ENCODE data around the gene STK32B.
"Not testable (repeated sequence)": the region's sequence is repeated elsewhere in the genome, so short reads cannot be mapped to it uniquely, and the experiment has no call there.

The STK32B gene

GRCh38 chr4:5266991-5267390 lies 215.7 kb downstream of the STK32B start:
- Mint-ChIP-seq H3K36me3 (ENCODE audit: insufficient read depth) (no peaks in the 10 kb centered on the region), H3K4me1 (ENCODE audit: low read depth in 2 of 2) (no peaks in the 10 kb centered on the region), H3K9me3 (no peaks in the 10 kb centered on the region), H3K4me3 (no peak overlapping the region), H3K27me3 (peaks cover 11% of the 10 kb centered on the region in 2 donors), H3K27ac (no peak overlapping the region)
- DNase-seq (no peak), ATAC-seq (replicated peaks) (no peak)

- Mint-ChIP-seq H3K27ac (no peak overlapping the region), H3K4me1 (ENCODE audit: low read depth in 2 of 2) (no peaks in the 10 kb centered on the region), H3K9me3 (no peaks in the 10 kb centered on the region), H3K4me3 (no peak overlapping the region), H3K36me3 (ENCODE audit: insufficient read depth) (no peaks in the 10 kb centered on the region), H3K27me3 (peaks cover 11% of the 10 kb centered on the region in 2 donors)
- DNase-seq, result no peak
- no peak for ATAC-seq (replicated peaks)
These were observed 216.1 kb downstream of the STK32B start for GRCh38 chr4:5267408-5267807.

- ATAC-seq (replicated peaks) (no peak), DNase-seq (no peak)
- no peaks in the 10 kb centered on the region for H3K36me3 Mint-ChIP-seq (ENCODE audit: insufficient read depth)
- no peak overlapping the region for H3K4me3 Mint-ChIP-seq
- no peak overlapping the region for H3K27ac Mint-ChIP-seq
- H3K9me3 Mint-ChIP-seq, result peaks cover 2 to 7% of the 10 kb centered on the region in 2 donors
- H3K27me3 Mint-ChIP-seq, result peaks cover 0 to 7% of the 10 kb centered on the region in 2 donors
- no peaks in the 10 kb centered on the region for H3K4me1 Mint-ChIP-seq (ENCODE audit: low read depth in 2 of 2)
These were observed 225.3 kb downstream of the STK32B start for GRCh38 chr4:5276475-5277075.

- no peak for ATAC-seq (replicated peaks)
- Mint-ChIP-seq H3K36me3 (ENCODE audit: insufficient read depth) (no peaks in the 10 kb centered on the region), H3K27ac (no peak overlapping the region), H3K4me1 (ENCODE audit: low read depth in 2 of 2) (no peaks in the 10 kb centered on the region), H3K27me3 (peaks cover 0 to 7% of the 10 kb centered on the region in 2 donors), H3K4me3 (no peak overlapping the region), H3K9me3 (peaks cover 2 to 7% of the 10 kb centered on the region in 2 donors)
- DNase-seq, result no peak
These were observed 225.8 kb downstream of the STK32B start for GRCh38 chr4:5277079-5277478.

DNA sequence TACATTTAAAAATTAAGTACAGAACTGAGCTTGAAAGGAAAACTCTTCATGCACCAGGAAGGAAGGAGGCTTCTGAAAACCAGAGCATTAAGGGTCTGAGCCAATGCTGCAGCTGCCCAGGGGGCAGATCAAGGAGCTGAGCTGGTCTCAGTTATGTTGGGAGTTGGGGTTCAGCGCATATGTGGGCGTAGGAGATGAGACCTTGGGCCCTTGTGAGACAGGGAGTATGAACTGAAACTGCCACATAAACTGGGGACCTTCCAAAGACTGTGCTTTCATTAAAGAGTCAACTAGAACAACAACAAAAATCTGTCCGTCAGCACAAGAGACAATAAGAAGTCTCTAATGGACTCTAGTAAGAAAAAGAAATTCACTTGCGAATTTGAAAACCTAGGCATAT lies 226.9 kb downstream of the STK32B start:
- H3K36me3 Mint-ChIP-seq (ENCODE audit: insufficient read depth), result no peaks in the 10 kb centered on the region
- no peak overlapping the region for H3K4me3 Mint-ChIP-seq
- DNase-seq (no peak), ATAC-seq (replicated peaks) (no peak)
- no peaks in the 10 kb centered on the region for H3K4me1 Mint-ChIP-seq (ENCODE audit: low read depth in 2 of 2)
- no peak overlapping the region for H3K27ac Mint-ChIP-seq
- H3K27me3 Mint-ChIP-seq, result peaks cover 0 to 7% of the 10 kb centered on the region in 2 donors
- peaks cover 2 to 7% of the 10 kb centered on the region in 2 donors for H3K9me3 Mint-ChIP-seq

- H3K9me3 Mint-ChIP-seq; H3K27ac Mint-ChIP-seq; H3K4me3 Mint-ChIP-seq; H3K36me3 Mint-ChIP-seq (ENCODE audit: insufficient read depth); H3K27me3 Mint-ChIP-seq; H3K4me1 Mint-ChIP-seq (ENCODE audit: low read depth in 2 of 2); ATAC-seq (replicated peaks); DNase-seq: not testable (repeated sequence)
These were observed 228.8 kb downstream of the STK32B start for GRCh38 chr4:5280069-5280468.

DNA sequence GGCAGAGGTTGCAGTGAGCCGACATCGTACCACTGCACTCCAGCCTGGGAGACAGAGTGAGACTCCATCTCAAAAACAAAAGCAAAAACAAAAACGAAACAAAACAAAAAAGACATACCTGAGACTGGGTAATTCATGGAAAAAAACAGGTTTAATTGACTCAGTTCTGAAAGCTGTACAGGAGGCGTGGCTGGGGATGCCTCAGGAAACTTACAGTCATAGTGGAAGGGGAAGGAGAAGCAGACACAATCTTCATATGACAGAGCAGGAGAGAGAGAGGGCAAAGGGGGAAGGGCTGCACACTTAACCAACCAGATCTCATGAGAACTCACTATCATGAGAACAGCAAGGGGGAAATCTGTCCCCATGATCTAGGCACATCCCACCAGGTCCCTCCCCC lies 229.5 kb downstream of the STK32B start:
- Mint-ChIP-seq H3K27ac (no peak overlapping the region), H3K36me3 (ENCODE audit: insufficient read depth) (no peaks in the 10 kb centered on the region), H3K4me1 (ENCODE audit: low read depth in 2 of 2) (no peaks in the 10 kb centered on the region), H3K9me3 (no peaks in the 10 kb centered on the region), H3K4me3 (no peak overlapping the region), H3K27me3 (peaks cover 0 to 7% of the 10 kb centered on the region in 2 donors)
- DNase-seq (no peak), ATAC-seq (replicated peaks) (no peak)

GRCh38 chr4:5283837-5284236 lies 232.6 kb downstream of the STK32B start:
- ATAC-seq (replicated peaks) (no peak), DNase-seq (no peak)
- no peak overlapping the region for H3K27ac Mint-ChIP-seq

GRCh38 chr4:5284517-5284916 lies 233.2 kb downstream of the STK32B start:
- ATAC-seq (replicated peaks) (no peak), DNase-seq (no peak)
- no peak overlapping the region for H3K4me3 Mint-ChIP-seq
- H3K9me3 Mint-ChIP-seq, result no peaks in the 10 kb centered on the region
- no peaks in the 10 kb centered on the region for H3K4me1 Mint-ChIP-seq (ENCODE audit: low read depth in 2 of 2)
- no peak overlapping the region for H3K27ac Mint-ChIP-seq
- H3K27me3 Mint-ChIP-seq, result no peaks in the 10 kb centered on the region
- no peaks in the 10 kb centered on the region for H3K36me3 Mint-ChIP-seq (ENCODE audit: insufficient read depth)

More at GRCh38 chr4:5283837-5284236, 232.6 kb downstream of the STK32B start:
- Mint-ChIP-seq H3K4me1 (ENCODE audit: low read depth in 2 of 2) (no peaks in the 10 kb centered on the region), H3K27me3 (no peaks in the 10 kb centered on the region), H3K4me3 (no peak overlapping the region), H3K9me3 (no peaks in the 10 kb centered on the region), H3K36me3 (ENCODE audit: insufficient read depth) (no peaks in the 10 kb centered on the region)

- ATAC-seq (replicated peaks) (no peak), DNase-seq (no peak)
- H3K4me3 Mint-ChIP-seq, result no peak overlapping the region
- peaks cover 0 to 19% of the 10 kb centered on the region in 2 donors for H3K27me3 Mint-ChIP-seq
- H3K27ac Mint-ChIP-seq, result no peak overlapping the region
- H3K36me3 Mint-ChIP-seq (ENCODE audit: insufficient read depth), result no peaks in the 10 kb centered on the region
- H3K9me3 Mint-ChIP-seq, result peaks cover 0 to 5% of the 10 kb centered on the region in 2 donors
- H3K4me1 Mint-ChIP-seq (ENCODE audit: low read depth in 2 of 2), result no peaks in the 10 kb centered on the region
These were observed 240.8 kb downstream of the STK32B start for GRCh38 chr4:5292101-5292500.

DNA sequence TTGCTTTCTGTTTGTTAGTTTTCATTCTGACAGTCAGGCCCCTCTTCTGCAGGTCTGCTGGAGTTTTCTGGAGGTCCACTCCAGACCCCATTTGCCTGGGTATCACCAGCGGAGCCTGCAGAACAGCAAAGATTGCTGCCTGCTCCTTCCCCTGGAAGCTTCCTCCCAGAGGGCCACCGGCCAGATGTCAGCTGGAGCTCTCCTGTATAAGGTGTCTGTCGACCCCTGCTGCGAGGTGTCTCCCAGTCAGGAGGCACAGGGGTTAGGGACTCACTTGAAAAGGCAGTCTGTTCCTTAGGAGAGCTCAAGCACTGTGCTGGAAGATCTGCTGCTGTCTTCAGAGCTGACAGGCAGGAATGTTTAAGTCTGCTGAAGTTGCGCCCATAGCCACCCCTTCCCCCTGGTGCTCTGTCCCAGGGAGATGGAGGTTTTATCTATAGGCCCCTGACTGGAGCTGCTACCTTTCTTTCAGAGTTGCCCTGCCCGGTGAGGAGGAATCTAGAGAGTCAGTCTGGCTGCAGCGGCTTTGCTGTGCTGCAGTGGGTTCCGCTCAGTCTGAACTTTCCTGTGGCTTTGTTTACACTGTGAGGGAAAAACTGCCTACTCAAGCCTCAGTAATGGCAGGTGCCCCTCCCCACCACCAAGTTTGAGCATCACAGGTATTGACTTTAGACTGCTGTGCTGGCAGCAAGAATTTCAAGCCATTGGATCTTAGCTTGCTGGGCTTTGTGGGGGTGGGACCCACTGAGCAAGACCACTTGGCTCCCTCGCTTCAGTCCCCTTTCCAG lies 246.9 kb downstream of the STK32B start:
- ATAC-seq (replicated peaks); H3K9me3 Mint-ChIP-seq; H3K27ac Mint-ChIP-seq; H3K4me3 Mint-ChIP-seq; H3K36me3 Mint-ChIP-seq (ENCODE audit: insufficient read depth); H3K4me1 Mint-ChIP-seq (ENCODE audit: low read depth in 2 of 2); DNase-seq; H3K27me3 Mint-ChIP-seq: not testable (repeated sequence)

DNA sequence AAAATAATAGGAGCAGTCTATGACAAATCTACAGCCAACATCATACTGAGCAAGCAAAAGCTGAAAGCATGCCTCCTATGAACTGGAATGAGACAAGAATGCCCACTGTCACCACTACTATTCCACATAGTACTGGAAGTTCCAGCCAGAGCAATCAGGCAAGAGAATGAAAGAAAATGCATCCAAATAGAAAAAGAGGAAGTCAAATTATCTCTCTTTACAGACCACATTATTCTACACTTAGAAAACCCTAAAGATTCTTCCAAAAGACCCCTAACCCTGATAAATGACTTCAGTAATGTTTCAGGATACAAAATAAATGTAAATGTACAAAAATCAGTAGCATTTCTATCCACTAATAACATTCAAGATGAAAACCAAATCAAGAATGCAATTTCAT lies 249.0 kb downstream of the STK32B start:
- peaks cover 0 to 5% of the 10 kb centered on the region in 2 donors for H3K9me3 Mint-ChIP-seq
- H3K27me3 Mint-ChIP-seq, result peaks cover 14 to 15% of the 10 kb centered on the region in 2 donors
- H3K27ac Mint-ChIP-seq, result no peak overlapping the region

DNA sequence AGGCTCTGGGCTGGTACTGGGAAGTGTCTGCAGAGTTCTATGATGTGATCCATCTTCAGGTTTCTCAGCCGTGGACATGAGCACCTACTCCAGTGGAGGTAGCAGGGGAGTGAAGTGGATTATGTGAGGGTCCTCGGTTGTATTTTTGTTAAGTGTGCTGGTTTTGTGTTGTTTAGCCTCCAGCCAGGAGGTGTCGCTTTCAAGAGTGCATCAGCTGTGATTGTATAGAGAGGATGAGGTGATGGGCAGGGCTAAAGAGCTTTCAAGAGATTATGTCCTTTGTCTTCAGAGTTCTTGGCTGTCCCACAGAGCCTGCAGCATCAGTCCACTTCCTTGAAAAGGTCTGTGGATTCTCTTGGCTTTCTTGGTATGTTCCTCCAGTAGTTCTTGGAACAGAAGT lies 256.6 kb downstream of the STK32B start:
- H3K4me3 Mint-ChIP-seq, result no peak overlapping the region
- DNase-seq (no peak), ATAC-seq (replicated peaks) (no peak)
- peaks cover 3 to 6% of the 10 kb centered on the region in 2 donors for H3K9me3 Mint-ChIP-seq
- no peaks in the 10 kb centered on the region for H3K4me1 Mint-ChIP-seq (ENCODE audit: low read depth in 2 of 2)
- H3K27me3 Mint-ChIP-seq, result peaks cover 27 to 48% of the 10 kb centered on the region in 2 donors
- no peaks in the 10 kb centered on the region for H3K36me3 Mint-ChIP-seq (ENCODE audit: insufficient read depth)
- H3K27ac Mint-ChIP-seq, result no peak overlapping the region

More for the DNA sequence above, 249.0 kb downstream of the STK32B start:
- Mint-ChIP-seq H3K4me1 (ENCODE audit: low read depth in 2 of 2) (no peaks in the 10 kb centered on the region), H3K4me3 (no peak overlapping the region), H3K36me3 (ENCODE audit: insufficient read depth) (no peaks in the 10 kb centered on the region)
- ATAC-seq (replicated peaks), result no peak
- DNase-seq, result no peak

- no peak overlapping the region for H3K4me3 Mint-ChIP-seq
- no peaks in the 10 kb centered on the region for H3K36me3 Mint-ChIP-seq (ENCODE audit: insufficient read depth)
- peaks cover 0 to 3% of the 10 kb centered on the region in 2 donors for H3K9me3 Mint-ChIP-seq
- H3K27me3 Mint-ChIP-seq, result no peaks in the 10 kb centered on the region
- no peak overlapping the region for H3K27ac Mint-ChIP-seq
- no peaks in the 10 kb centered on the region for H3K4me1 Mint-ChIP-seq (ENCODE audit: low read depth in 2 of 2)
- ATAC-seq (replicated peaks) (no peak), DNase-seq (no peak)
These were observed 271.0 kb downstream of the STK32B start for GRCh38 chr4:5322321-5322720.
